H54 (cell line): ENCODE results near the gene CD3G.
"Not testable (repeated sequence)": the region's sequence is repeated elsewhere in the genome, so short reads cannot be mapped to it uniquely, and the experiment has no call there.

Source experiments
- DNase-seq: peaks from one replicate; pipeline ENCODE4 v3.0.0; 2011; ENCODE audit warnings: low spot score, mixed read lengths; ENCODE audit not compliant: insufficient read length
- FAIRE-seq: peaks from 3 replicates; lab custom pipeline; 2011; peaks lifted over from hg19 to GRCh38; lab: Jason Lieb, UNC
- POLR2A ChIP-seq: IDR thresholded peaks from 2 replicates; pipeline ENCODE4 v1.6.1; 2011; ENCODE audit warnings: low read depth, mild to moderate bottlenecking, low read length

CD3G gene

GRCh38 chr11:118343981-118344515 lies at the start of gene CD3G:
TSS of gene CD3G (plus strand) at chr11:118344344. CDS start at chr11:118344424, 80 bp downstream.
- TF ChIP-seq POLR2A = no peak
- DNase-seq (no peak), FAIRE-seq (no peak)

DNA sequence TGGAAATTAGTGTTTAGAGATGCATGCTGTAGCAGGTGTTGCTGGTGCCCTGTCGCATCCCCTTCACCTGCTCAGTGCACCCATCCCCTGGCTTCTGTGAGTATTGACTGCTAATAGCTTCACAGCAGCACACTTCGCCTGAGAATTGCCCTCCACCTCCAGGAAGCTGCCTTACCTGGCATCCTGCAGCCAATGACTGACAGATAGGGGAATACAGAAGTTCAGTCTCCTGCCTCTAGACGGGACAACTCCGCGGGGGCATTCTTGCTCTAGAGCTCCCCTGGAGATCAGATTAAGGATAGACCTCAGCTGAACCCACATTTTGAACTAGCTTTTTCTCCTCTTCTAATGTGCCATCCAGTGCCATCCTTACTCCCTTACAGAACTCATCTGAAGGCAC lies 48.9 kb upstream of the CD3G start:
- FAIRE-seq (no peak), DNase-seq (no peak)
- no peak for TF ChIP-seq POLR2A

GRCh38 chr11:118295815-118296454 lies 48.2 kb upstream of the CD3G start:
- FAIRE-seq (no peak), DNase-seq (no peak)

DNA sequence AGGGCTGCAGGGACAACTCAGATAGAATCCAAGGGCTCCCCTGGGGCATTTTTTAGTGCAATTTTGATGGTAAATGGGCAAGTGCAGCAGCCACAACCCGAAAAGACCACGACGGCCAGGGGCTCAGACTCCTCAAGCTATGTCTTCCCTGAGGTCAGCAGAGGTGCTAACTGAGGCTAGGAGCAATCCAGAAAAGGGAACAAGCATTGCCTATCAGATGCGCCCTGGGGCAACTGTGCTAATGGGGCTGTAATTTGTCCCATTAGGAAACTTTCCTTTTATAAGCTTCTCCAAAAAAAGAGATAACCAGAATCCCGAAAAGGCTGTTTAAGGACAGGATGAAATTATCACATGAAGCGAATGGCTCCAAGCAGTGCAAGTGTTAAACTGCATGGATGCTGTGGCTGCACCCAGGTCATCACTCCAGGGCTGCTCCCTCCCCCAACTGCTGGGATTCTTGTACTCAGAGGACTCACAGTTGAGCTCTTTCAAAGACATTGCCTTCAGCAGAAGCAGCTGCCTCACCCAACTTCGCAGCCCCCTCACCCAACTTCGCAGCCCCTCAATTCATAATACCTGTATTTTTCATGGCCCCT lies 42.4 kb upstream of the CD3G start:
- no peak for TF ChIP-seq POLR2A
- DNase-seq (no peak), FAIRE-seq (no peak)

More at GRCh38 chr11:118295815-118296454, 48.2 kb upstream of the CD3G start:
- no peak for TF ChIP-seq POLR2A

DNA sequence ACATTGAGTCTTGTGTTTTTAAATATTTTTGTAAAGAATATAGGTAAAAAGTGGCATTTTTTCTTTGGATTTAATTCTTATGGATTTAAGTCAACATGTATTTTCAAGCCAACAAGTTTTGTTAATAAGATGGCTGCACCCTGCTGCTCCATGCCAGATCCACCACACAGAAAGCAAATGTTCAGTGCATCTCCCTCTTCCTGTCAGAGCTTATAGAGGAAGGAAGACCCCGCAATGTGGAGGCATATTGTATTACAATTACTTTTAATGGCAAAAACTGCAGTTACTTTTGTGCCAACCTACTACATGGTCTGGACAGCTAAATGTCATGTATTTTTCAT lies 39.9 kb upstream of the CD3G start:
- DNase-seq (no peak), FAIRE-seq (no peak)
- TF ChIP-seq POLR2A = no peak

DNA sequence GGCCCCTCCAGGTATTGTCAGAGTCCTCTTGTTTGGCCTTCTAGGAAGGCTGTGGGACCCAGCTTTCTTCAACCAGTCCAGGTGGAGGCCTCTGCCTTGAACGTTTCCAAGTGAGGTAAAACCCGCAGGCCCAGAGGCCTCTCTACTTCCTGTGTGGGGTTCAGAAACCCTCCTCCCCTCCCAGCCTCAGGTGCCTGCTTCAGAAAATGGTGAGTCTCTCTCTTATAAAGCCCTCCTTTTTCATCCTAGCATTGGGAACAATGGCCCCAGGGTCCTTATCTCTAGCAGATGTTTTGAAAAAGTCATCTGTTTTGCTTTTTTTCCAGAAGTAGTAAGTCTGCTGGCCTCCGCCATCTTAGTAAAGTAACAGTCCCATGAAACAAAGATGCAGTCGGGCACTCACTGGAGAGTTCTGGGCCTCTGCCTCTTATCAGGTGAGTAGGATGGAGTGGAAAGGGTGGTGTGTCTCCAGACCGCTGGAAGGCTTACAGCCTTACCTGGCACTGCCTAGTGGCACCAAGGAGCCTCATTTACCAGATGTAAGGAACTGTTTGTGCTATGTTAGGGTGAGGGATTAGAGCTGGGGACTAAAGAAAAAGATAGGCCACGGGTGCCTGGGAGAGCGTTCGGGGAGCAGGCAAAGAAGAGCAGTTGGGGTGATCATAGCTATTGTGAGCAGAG lies 39.4 kb upstream of the CD3G start, which contains the start of gene CD3E:
CD3E (plus strand) TSS at position 163 of the 681 bp plus-strand sequence; CDS start at position 386, 223 bp downstream.
- FAIRE-seq = no peak

GRCh38 chr11:118305726-118306125 lies 38.4 kb upstream of the CD3G start:
- TF ChIP-seq POLR2A = no peak
- FAIRE-seq (no peak), DNase-seq (no peak)

More for the DNA sequence above, 39.4 kb upstream of the CD3G start, which contains the start of gene CD3E:
- DNase-seq = no peak
- no peak for TF ChIP-seq POLR2A

DNA sequence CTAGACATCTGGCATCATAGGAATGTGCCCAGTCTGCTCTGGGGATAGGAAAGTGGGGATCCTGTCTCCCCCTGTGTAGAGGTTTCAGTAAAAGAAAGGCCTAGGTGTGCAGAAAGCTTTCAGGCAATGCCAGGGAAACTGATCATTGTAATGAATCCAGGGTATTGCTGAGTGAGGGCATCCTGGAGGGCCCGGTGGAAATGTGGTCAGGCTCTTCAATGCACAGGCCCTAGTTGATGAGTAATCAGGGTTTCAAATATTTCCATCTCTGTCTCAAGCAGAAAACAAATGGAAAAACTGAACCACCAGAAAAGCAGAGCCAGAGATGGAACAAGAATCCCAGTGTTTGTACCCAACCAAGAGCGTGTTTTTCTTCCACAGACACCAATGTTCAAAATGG lies 37.6 kb upstream of the CD3G start:
- no peak for TF ChIP-seq POLR2A
- FAIRE-seq (no peak), DNase-seq (no peak)

DNA sequence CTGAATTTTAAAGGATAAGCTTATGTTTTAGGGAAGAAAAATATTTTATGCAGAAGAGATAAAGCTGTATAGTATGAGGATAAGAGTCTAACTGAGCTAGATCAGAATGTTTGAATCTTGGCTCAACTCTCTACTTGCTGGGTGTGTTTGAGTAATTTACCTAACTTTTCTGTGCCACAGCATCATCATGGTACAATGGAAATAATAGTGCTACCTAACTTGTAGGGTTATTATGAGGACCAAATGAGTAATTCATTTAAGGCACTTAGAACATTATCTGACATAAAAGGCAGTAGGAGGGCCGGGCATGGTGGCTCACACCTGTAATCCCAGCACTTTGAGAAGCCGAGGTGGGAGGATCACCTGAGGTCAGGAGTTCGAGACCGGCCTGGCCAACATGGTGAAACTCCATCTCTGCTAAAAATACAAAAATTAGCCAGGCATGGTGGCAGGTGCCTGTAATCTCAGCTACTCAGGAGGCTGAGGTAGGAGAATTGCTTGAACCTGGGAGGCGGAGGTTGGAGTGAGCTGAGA lies 35.1 kb upstream of the CD3G start:
- FAIRE-seq, DNase-seq: not testable (repeated sequence)

DNA sequence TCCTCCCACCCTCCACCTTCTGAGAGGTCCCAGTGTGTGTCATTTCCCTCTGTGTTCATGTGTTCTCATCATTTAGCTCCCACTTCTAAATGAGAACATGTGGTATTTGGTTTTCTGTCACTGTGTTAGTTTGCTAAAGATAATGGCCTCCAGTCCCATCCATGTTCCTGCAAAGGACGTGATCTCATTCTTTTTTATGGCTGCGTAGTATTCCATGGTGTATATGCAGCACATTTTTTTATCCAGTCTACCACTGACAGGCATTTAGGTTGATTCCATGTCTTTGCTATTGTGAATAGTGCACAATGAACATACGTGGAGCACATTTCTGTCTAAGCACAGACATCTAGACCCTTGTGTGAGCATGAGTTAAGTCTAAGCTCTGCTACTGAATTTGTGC lies 33.9 kb upstream of the CD3G start:
- FAIRE-seq (no peak), DNase-seq (no peak)
- TF ChIP-seq POLR2A = no peak

GRCh38 chr11:118310781-118311485 lies 33.2 kb upstream of the CD3G start:
- FAIRE-seq (no peak), DNase-seq (no peak)
- TF ChIP-seq POLR2A = no peak

DNA sequence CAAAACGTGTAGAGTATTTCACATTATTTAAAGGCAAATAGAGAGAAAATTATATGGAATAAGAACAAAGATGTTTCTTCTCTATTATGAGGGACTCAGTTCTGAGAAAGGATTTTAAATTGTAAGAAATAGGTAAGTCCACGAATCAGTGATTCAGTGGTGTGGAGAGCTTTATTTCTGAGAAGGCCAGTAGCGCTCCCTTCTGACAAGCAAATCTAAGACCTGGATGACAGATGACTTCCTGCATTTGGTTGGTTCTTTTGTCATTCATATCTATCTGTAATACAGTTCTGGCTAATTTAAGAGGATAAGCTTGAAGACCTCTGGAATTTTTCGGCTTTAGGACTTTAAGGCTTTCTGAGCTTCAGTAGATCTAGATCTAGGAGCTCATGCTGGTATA lies 32.6 kb upstream of the CD3G start:
- FAIRE-seq (no peak), DNase-seq (no peak)
- no peak for TF ChIP-seq POLR2A

GRCh38 chr11:118312328-118312727 lies 31.8 kb upstream of the CD3G start:
- no peak for TF ChIP-seq POLR2A
- DNase-seq (no peak), FAIRE-seq (no peak)
